Smooth muscle cell (in vitro differentiated cells): ENCODE results near the gene RNF222. TPM values are rescaled to one million over a fixed set of nuclear protein-coding genes. Genes with fewer than 3 reads are reported as not detected.

Experiments
- DNase-seq: peaks from one replicate; lab custom pipeline; 2025; ENCODE audit not compliant: unreplicated experiment; lab: John Stamatoyannopoulos, UW
- H2AFZ ChIP-seq: fragments of 200-600 bp; sonication (generic); 2 replicates; pipeline ENCODE4 v1.6.0; 2016; ENCODE audit warnings: antibody characterized with exemption, low read depth, mild to moderate bottlenecking
- H3F3A ChIP-seq: fragments of 200-600 bp; sonication (generic); 2 replicates; pipeline ENCODE4 v1.6.0; 2017; ENCODE audit warnings: antibody characterized with exemption, low read depth
- H3K27ac ChIP-seq: fragments of 200-600 bp; sonication (generic); 2 replicates; pipeline ENCODE4 v1.5.1; 2016; ENCODE audit warnings: low read depth, mild to moderate bottlenecking
- H3K27me3 ChIP-seq: fragments of 200-600 bp; sonication (generic); 2 replicates; pipeline ENCODE4 v1.6.1; 2016; ENCODE audit warnings: low read depth, mild to moderate bottlenecking
- H3K36me3 ChIP-seq: fragments of 200-600 bp; sonication (generic); 2 replicates; pipeline ENCODE4 v1.5.1; 2016; ENCODE audit warnings: low read depth
- H3K4me1 ChIP-seq: fragments of 200-600 bp; sonication (generic); 2 replicates; pipeline ENCODE4 v1.5.1; 2016; ENCODE audit warnings: low read depth
- H3K4me2 ChIP-seq: fragments of 200-600 bp; sonication (generic); 2 replicates; pipeline ENCODE4 v1.6.0; 2016; ENCODE audit warnings: mild to moderate bottlenecking
- H3K4me3 ChIP-seq: fragments of 200-600 bp; sonication (generic); 2 replicates; pipeline ENCODE4 v1.5.1; 2016; ENCODE audit warnings: mild to moderate bottlenecking
- H3K79me2 ChIP-seq: fragments of 200-600 bp; sonication (generic); 2 replicates; pipeline ENCODE4 v1.6.0; 2016; ENCODE audit warnings: low read depth, mild to moderate bottlenecking
- H3K9ac ChIP-seq: fragments of 200-600 bp; sonication (generic); 2 replicates; pipeline ENCODE4 v1.6.0; 2016; ENCODE audit warnings: low read depth
- H3K9me3 ChIP-seq: fragments of 200-600 bp; sonication (generic); replicated peaks from 2 replicates; pipeline ENCODE4 v1.5.1; 2016; ENCODE audit warnings: low read depth
- H4K20me1 ChIP-seq: fragments of 200-600 bp; sonication (generic); 2 replicates; pipeline ENCODE4 v1.6.0; 2016; ENCODE audit warnings: low read depth
- WGBS: methylation state at CpG from one replicate; pipeline ENCODE4 v1.1.7; 2016; ENCODE audit warnings: low lambda C conversion rate; 5-methylcytosine and 5-hydroxymethylcytosine counted together
- polyA plus RNA-seq: library from polyadenylated mRNA; unstranded; fragments of >200 nt; fragmentation: Nextera tagmentation; extraction: Ambion mirVana; gene quantifications from 2 replicates; pipeline ENCODE4 v1.2.1, GENCODE V29; 2016
- total RNA-seq: library from RNA; depleted of rRNA; stranded (reverse); fragments of >200 nt; gene quantifications from 2 replicates; pipeline ENCODE4 v1.2.3, GENCODE V29; 2014
- TF ChIP-seq, protein P1 (sequence below): fragments of 200-600 bp; sonication (generic); IDR thresholded peaks from 2 replicates; pipeline ENCODE4 v1.5.1; 2017; ENCODE audit warnings: borderline replicate concordance, mild to moderate bottlenecking, antibody characterized with exemption; ENCODE audit not compliant: insufficient read depth, poor library complexity, severe bottlenecking

Gene RNF222
- total and polyA plus RNA-seq, 2 experiments from 2014 or later = 0.49 to 0.54 TPM

DNA sequence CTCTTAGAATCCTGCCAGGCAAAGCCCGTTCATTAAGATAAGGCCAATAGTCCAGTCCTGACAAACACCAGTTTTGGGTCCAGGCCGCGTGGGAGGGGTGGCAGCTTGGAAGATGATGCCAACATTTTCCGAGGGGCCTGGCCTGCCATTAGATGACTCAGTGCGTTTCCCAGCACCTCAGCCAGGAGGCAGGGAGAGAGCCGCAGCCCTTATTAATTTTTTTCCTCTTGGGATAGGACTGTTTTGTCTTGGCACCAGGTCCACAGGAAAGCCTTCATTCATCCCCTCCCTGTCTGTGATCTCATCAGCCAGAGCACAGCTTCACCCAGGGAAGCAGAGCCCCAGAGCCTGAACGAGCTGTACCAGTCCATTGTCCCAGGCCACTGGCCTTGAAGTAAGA is 33.3 kb upstream of the RNF222 start:
- H3F3A ChIP-seq = no peaks in the 10 kb centered on the region
- H3K4me2 ChIP-seq = no peak overlapping the region
- no peaks in the 10 kb centered on the region for H3K27me3 ChIP-seq
- H3K79me2 ChIP-seq = peaks cover 2% of the 10 kb centered on the region
- TF ChIP-seq, protein P1, sequence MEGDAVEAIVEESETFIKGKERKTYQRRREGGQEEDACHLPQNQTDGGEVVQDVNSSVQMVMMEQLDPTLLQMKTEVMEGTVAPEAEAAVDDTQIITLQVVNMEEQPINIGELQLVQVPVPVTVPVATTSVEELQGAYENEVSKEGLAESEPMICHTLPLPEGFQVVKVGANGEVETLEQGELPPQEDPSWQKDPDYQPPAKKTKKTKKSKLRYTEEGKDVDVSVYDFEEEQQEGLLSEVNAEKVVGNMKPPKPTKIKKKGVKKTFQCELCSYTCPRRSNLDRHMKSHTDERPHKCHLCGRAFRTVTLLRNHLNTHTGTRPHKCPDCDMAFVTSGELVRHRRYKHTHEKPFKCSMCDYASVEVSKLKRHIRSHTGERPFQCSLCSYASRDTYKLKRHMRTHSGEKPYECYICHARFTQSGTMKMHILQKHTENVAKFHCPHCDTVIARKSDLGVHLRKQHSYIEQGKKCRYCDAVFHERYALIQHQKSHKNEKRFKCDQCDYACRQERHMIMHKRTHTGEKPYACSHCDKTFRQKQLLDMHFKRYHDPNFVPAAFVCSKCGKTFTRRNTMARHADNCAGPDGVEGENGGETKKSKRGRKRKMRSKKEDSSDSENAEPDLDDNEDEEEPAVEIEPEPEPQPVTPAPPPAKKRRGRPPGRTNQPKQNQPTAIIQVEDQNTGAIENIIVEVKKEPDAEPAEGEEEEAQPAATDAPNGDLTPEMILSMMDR = no peak
- no peaks in the 10 kb centered on the region for H3K9me3 ChIP-seq
- H3K4me1 ChIP-seq = no peaks in the 10 kb centered on the region
- WGBS = 46% methylated on average over 7 of the region's 7 CpGs
- H3K9ac ChIP-seq = no peak overlapping the region
- H2AFZ ChIP-seq = no peak overlapping the region
- no peak for DNase-seq
- H4K20me1 ChIP-seq = no peaks in the 10 kb centered on the region
- no peaks in the 10 kb centered on the region for H3K36me3 ChIP-seq
- H3K4me3 ChIP-seq = no peak overlapping the region
- H3K27ac ChIP-seq = peak overlapping the region; percentile 59

DNA sequence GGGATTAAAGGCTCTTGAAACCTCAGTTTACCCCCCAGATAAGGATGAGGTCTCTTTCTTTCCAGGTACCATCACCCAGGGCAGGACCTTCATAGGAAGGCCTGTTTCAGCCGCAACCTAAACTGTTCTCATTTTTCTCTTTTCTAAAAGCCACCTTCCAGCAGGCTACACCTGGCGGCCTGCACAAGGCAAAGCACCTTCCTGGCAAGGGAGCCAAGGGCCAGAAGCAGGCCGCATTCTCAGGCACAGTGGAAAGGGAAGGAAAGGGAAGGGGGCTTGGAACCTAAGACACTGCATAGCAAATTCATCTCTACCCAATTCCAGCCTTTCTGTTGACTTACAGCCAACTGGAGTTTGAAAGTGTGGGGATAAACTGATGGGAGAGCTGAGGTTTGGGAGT is 29.2 kb upstream of the RNF222 start:
- WGBS = 97% methylated on average over 3 of the region's 3 CpGs
- H3F3A ChIP-seq = no peaks in the 10 kb centered on the region
- no peak overlapping the region for H3K4me3 ChIP-seq
- H3K9me3 ChIP-seq = no peaks in the 10 kb centered on the region
- H3K27me3 ChIP-seq = no peaks in the 10 kb centered on the region
- DNase-seq = no peak
- no peaks in the 10 kb centered on the region for H3K36me3 ChIP-seq
- no peak overlapping the region for H3K27ac ChIP-seq
- no peaks in the 10 kb centered on the region for H3K79me2 ChIP-seq
- no peak overlapping the region for H2AFZ ChIP-seq
- TF ChIP-seq, protein P1 = no peak
- H3K4me2 ChIP-seq = no peak overlapping the region
- H4K20me1 ChIP-seq = no peaks in the 10 kb centered on the region
- H3K4me1 ChIP-seq = no peaks in the 10 kb centered on the region
- no peak overlapping the region for H3K9ac ChIP-seq

GRCh38 chr17:8426094-8426720 is 28.6 kb upstream of the RNF222 start:
- DNase-seq = no peak
- no peaks in the 10 kb centered on the region for H3F3A ChIP-seq
- no peak overlapping the region for H3K4me3 ChIP-seq
- H4K20me1 ChIP-seq = no peaks in the 10 kb centered on the region
- H3K9ac ChIP-seq = no peak overlapping the region
- no peaks in the 10 kb centered on the region for H3K9me3 ChIP-seq
- TF ChIP-seq, protein P1 = no peak
- 91% methylated on average over 6 of the region's 6 CpGs for WGBS
- H3K4me1 ChIP-seq = no peaks in the 10 kb centered on the region
- no peak overlapping the region for H3K4me2 ChIP-seq
- H2AFZ ChIP-seq = no peak overlapping the region
- H3K27ac ChIP-seq = no peak overlapping the region
- no peaks in the 10 kb centered on the region for H3K36me3 ChIP-seq
- H3K27me3 ChIP-seq = no peaks in the 10 kb centered on the region
- no peaks in the 10 kb centered on the region for H3K79me2 ChIP-seq

DNA sequence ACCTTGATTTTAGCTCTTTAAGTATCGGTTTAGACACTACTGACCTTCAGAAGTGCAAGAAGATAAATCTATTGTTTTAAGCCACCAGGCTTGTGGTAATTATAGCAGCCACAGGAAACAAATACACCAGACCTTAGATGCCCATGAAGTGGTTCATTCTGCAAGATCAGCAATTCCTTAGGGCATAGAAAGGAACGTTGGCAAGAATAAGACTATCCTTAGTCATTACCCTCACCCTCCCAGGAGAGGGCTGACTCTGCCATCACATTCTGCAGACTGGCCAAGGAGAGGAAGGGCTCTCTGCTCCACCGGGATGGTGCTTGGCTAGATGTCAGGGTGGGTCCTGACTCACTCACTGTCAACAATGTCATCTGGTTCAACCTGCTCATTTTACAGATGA is 23.9 kb upstream of the RNF222 start:
- no peaks in the 10 kb centered on the region for H3K4me1 ChIP-seq
- no peak overlapping the region for H2AFZ ChIP-seq
- H3K27ac ChIP-seq = no peak overlapping the region
- H3K9ac ChIP-seq = no peak overlapping the region
- H3K79me2 ChIP-seq = no peaks in the 10 kb centered on the region
- WGBS = 62% methylated on average over 3 of the region's 3 CpGs
- no peaks in the 10 kb centered on the region for H3K36me3 ChIP-seq
- H3K27me3 ChIP-seq = no peaks in the 10 kb centered on the region
- H4K20me1 ChIP-seq = no peaks in the 10 kb centered on the region
- no peak for DNase-seq
- no peak overlapping the region for H3K4me3 ChIP-seq
- no peaks in the 10 kb centered on the region for H3K9me3 ChIP-seq
- TF ChIP-seq, protein P1 = no peak
- no peaks in the 10 kb centered on the region for H3F3A ChIP-seq
- H3K4me2 ChIP-seq = no peak overlapping the region
